ENCODE measurements around the gene ZNF592.

- TF ChIP-seq, protein P1, sequence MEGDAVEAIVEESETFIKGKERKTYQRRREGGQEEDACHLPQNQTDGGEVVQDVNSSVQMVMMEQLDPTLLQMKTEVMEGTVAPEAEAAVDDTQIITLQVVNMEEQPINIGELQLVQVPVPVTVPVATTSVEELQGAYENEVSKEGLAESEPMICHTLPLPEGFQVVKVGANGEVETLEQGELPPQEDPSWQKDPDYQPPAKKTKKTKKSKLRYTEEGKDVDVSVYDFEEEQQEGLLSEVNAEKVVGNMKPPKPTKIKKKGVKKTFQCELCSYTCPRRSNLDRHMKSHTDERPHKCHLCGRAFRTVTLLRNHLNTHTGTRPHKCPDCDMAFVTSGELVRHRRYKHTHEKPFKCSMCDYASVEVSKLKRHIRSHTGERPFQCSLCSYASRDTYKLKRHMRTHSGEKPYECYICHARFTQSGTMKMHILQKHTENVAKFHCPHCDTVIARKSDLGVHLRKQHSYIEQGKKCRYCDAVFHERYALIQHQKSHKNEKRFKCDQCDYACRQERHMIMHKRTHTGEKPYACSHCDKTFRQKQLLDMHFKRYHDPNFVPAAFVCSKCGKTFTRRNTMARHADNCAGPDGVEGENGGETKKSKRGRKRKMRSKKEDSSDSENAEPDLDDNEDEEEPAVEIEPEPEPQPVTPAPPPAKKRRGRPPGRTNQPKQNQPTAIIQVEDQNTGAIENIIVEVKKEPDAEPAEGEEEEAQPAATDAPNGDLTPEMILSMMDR (IDR thresholded peaks at IDR 0.05), result no peak
- TF ChIP-seq POLR2A (IDR thresholded peaks at IDR 0.05), result no peak
Measured at GRCh38 chr15:84819791-84820190, 71.4 kb downstream of the ZNF592 start.

All from sigmoid colon (tissue), 3 donors.